Dedifferentiated amniotic fluid mesenchymal stem cell (primary cell): ENCODE measurements around the gene CORO2A.
"Not testable (repeated sequence)": the region's sequence is repeated elsewhere in the genome, so short reads cannot be mapped to it uniquely, and the experiment has no call there.

Experiments used
- DNase-seq: peaks from one replicate; pipeline ENCODE4 v3.0.0-alpha.2; 2016; ENCODE audit errors: extremely low spot score

The CORO2A gene

DNA sequence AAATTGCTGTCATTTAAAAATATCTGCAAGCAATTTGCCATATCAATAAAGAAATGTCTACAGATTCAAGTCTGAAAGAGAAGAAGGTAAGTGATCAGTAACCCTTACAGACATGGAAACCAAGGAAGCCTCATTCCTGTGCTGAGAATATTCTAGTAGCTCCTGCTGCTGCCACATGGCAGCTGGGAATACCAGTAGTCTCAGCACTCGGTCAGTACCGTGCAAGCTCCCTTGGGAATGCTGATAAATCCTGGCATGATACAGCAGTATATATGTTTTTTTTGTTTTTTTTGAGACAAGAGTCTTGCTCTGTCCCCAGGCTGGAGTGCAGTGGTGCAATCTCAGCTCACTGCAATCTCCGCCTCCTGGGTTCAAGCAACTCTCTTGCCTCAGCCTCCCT, 108.0 kb downstream of the CORO2A start:
- DNase-seq: no peak

GRCh38 chr9:98083566-98084183, 108.8 kb downstream of the CORO2A start:
- DNase-seq: no peak

DNA sequence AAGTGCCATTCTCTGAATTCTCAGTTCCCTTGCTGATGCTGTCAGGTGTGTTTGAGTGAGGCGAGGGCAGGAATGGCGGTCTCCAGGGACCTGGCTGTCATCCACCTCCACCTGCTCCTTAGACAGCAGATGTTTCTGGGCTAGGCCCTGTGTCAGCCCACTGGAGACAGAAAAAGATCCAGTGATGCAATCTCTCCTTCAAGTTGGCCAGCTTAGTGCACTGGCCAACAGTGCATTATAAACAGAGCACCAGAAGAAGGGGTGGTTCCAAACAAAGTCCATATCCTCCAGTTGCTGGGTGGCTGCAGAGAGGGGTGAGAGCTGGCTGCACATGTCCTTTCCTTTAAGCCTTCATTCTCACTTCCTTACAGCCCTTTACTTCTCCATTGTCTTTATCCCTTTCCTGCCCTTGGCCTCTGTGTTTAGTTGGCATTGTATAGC, 109.4 kb downstream of the CORO2A start:
- DNase-seq: no peak

DNA sequence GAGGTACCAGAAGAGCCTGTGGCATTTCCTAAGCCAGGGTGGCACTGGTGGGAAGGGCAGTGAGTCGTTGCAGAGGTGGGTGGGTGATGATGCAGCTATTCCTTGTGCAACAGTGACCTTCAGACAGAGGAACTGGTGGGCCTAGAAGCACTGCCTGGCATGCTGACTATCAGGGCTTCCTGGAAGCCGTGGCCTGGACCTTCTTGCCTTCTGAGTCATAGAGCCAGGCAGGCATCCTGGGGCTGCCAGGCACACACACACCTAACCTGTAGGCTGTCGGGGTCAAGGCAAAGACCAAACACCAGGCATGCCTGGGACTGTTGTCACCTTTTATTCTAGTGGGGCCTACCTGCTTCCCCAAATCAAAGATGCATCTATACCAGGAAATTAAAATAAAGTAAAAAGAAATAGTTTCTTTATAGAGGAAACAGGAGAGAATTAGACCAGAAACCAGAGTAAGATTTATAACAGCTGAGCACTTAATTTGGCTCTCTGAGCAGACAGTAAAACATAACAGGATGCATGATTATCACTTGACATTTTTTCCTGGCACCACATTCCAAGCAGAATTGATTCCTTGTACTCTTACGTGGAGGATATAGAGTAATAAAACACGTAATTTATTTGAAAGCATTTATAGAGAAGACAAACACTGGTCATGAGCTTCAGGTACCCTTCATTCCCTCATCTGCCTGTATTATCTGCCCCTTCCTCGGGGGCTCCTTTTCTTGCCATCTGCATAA, 110.8 kb downstream of the CORO2A start:
- DNase-seq: no peak

DNA sequence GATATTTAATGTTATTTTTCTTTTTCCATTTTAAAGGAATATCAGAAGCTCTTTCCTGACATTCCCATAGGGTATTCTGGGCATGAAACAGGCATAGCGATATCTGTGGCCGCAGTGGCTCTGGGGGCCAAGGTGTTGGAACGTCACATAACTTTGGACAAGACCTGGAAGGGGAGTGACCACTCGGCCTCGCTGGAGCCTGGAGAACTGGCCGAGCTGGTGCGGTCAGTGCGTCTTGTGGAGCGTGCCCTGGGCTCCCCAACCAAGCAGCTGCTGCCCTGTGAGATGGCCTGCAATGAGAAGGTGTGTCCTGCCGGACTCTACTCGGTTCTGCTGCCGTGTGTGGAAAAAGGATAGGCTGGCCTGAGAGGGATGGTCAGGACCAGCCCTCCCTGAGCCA, 111.7 kb downstream of the CORO2A start:
- DNase-seq: no peak

GRCh38 chr9:98080326-98080725, 112.1 kb downstream of the CORO2A start:
- DNase-seq: peak; percentile 64

DNA sequence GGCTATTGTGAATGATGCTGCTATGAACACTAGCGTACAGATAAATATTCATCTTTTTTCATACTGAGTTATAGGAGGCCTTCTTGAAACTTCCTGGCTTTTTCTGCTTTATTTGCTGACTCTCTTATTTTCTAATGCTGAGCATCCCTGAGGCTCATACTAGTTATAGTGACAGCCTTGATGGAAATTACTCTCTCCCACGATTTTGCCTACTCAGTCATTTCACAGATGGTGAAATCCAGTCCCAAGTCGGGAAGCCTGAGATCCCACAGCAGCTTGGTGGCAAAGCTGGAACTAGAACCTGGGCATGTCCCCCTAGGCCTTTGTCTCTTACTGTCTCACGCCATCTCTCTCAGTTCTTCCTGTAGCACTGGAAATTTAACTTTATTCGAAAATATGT, 113.5 kb downstream of the CORO2A start:
- DNase-seq: no peak

DNA sequence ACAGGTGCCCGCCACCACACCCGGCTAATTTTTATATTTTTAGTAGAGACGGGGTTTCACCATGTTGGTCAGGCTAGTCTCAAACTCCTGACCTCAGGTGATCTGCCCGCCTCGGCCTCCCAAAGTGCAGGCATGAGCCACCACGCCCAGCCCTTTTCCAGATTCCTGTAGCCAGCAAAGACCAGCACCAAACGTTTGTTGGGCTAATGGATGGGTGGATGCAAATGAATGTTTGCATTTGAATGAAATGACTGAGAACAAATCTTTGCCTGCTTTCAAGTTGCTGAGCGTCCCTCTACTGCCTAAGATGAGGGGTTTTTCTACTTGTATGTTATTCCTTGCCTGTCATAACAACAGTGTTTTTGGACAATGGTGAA, 115.9 kb downstream of the CORO2A start:
- not testable (repeated sequence) for DNase-seq

- DNase-seq: peak; percentile 73
Observed at GRCh38 chr9:98075332-98075805, 117.1 kb downstream of the CORO2A start.

- peak; percentile 61 for DNase-seq
Observed at GRCh38 chr9:98074115-98074990, 118.1 kb downstream of the CORO2A start.

GRCh38 chr9:98071737-98072136, 120.7 kb downstream of the CORO2A start:
- DNase-seq: no peak
